GM12875 (cell line): Measurements from ENCODE around the gene CCDC141.
A peak's percentile ranks its signal among the peaks of the same experiment; 100 is the strongest.

Experiments used
- H3K4me3 ChIP-seq: one replicate; pipeline ENCODE4 v1.5.1; 2011; ENCODE audit warnings: low read depth, low read length, control low read depth
- TF ChIP-seq, protein P1 (sequence below): IDR thresholded peaks from 2 replicates; pipeline ENCODE4 v1.5.1; 2011; ENCODE audit warnings: low read depth, mild to moderate bottlenecking, control low read depth, inconsistent platforms, low read length, moderate library complexity, borderline replicate concordance; ENCODE audit not compliant: insufficient read depth

CCDC141 gene

DNA sequence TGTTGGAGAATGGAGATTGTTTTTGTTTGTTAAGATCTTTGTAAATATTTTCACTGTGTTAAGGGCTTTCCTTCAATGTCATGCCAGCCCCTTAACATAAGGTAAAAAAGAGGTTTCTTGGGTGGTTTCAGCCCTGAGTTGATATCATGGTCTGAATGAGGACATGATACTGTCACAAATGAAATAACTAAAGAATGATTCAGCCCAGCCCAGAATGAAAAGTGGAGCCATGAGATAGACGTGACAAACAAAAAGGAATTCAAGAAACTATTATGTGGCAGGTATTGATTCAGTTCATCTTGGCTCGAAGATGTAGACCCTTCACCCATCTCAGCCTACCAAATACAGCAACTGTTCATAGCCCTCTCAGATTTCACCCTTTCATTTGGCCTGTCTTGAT lies 154.1 kb downstream of the CCDC141 start:
- no peak overlapping the region for H3K4me3 ChIP-seq
- TF ChIP-seq, protein P1, sequence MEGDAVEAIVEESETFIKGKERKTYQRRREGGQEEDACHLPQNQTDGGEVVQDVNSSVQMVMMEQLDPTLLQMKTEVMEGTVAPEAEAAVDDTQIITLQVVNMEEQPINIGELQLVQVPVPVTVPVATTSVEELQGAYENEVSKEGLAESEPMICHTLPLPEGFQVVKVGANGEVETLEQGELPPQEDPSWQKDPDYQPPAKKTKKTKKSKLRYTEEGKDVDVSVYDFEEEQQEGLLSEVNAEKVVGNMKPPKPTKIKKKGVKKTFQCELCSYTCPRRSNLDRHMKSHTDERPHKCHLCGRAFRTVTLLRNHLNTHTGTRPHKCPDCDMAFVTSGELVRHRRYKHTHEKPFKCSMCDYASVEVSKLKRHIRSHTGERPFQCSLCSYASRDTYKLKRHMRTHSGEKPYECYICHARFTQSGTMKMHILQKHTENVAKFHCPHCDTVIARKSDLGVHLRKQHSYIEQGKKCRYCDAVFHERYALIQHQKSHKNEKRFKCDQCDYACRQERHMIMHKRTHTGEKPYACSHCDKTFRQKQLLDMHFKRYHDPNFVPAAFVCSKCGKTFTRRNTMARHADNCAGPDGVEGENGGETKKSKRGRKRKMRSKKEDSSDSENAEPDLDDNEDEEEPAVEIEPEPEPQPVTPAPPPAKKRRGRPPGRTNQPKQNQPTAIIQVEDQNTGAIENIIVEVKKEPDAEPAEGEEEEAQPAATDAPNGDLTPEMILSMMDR: no peak

DNA sequence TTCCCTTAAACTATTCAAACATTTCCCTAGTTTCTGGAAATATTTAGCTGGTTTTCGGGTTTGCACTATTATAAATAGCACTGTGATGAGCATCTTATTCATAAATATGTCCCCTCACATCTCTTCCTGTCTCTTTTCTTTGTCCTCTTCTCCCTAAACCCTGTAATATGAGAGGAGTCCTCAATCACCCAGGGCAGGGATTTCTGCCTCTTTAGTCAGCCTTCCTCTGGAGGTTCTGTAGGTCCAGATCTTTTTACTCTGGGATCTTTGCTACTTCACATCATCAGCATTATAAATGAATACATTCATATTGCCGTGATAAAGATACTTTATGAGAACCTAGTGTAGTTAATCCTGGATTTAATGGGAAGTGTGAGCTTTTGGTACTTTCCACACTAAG lies 154.8 kb downstream of the CCDC141 start:
- no peak overlapping the region for H3K4me3 ChIP-seq
- TF ChIP-seq, protein P1: no peak

DNA sequence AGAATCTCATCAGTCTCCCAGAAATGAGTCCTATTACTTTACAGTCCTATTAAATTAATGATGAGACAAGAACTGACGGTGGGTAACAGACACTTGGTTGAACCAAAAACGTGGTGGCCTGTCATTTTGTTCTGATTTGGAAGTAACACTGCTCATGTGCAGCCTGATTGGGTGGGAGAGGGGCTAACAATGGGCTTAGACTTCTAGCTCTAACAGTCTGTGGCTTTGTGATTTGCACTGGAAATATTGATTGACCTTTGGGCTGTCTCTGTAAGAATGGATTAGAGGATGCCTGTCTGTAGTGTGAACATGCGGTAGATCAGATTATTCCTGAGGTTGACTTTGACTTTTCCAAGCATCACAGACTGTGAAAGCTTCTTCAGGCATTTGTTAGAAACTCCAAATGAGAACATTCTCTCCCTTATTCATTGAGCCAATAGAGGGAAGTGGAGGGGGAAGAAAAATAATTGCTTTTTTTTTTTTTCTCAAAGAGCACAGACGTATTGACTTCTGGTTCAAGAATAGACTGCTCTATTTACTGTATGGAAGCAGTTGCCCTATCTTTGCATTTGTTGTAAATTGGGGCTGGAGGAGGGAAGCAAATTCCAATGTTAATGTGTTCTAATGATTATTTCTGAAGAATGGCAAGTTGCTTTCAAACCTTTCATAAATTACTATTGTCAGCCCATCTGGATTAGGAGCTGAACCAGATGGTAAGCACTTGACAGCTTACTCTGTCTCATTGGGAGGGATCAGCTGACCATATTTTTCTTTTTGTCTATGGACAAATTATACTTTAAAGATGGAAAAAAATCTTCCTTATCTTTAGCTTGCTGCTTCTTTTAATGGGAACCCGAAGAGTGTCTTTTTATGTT lies 156.9 kb downstream of the CCDC141 start:
- TF ChIP-seq, protein P1: no peak
- H3K4me3 ChIP-seq: no peak overlapping the region

DNA sequence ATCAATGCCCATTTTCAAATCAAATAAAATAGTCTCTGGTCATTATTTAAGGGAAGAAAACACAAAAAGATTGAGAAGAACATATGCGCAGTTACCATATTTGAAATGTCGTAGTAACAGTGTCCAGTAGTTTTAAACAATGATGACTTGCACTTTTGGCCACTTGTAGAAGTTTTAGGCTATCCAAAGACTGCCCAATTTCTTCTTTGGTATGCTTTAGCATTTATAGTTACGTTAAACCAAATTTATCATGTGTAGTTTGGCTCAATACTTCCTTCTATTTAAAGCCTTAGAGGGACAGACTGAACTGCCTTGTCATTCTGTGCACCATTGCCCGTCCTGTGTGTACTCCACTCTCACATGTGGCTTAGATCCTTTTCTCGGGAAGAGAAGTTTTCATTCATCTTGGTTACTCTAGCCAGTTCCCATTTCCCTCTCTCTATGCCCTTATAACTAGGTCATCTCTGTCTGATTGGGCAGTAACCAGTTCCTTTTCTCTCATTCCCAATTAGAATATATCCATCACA lies 157.9 kb downstream of the CCDC141 start:
- no peak overlapping the region for H3K4me3 ChIP-seq
- TF ChIP-seq, protein P1: no peak

DNA sequence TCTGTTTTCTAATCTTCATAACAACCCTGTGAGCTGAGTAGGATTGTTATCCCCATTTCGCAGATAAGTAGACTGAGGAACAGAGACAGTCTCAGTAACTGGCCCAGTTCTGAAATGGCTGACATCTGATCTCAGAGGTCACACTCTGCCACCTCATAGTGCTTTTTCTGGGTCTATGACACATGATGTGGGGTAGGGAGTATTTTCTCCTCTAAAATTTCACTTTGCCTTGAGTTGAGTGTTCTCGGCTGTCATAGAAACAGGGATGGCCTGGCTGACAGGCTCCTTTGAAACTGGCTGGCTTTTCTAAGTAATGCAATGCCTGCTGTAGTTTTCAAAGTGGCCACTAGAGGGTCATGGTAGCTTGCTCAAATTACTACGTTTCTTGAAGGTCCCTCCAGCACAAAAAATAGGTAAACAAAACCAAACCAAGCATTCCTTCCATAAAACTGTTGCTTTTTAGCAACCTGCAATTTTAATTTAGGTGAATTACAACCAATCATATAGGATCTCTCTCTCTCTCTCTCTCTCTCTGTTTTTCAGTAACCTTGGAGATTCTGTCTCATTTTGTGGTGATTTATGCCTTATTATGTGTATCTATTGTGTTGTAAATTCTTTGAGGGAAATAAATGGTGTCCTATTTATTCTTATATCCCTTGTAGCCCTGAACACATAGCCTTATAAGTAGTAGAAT lies 158.5 kb downstream of the CCDC141 start:
- TF ChIP-seq, protein P1: peak; percentile 88
- H3K4me3 ChIP-seq: no peak overlapping the region

DNA sequence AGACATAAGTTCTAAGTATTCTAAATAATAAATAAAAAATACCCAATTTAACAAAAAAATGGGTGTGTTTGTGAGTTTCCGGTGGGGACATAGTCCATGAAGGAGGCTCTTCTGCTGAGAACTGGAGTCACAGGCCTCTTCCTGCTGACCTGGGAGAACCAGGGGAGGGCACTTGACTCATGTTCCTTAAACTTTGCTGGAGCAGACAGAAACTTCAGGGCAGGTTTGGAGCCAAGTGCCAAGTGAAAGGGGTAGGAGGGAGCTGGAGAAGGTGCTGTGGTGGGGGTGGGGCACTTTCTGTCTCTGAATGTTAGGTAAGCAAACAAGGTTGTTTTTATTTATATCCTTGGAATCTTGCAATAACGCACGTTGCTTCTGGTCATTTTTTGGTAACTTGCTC lies 163.9 kb downstream of the CCDC141 start:
- H3K4me3 ChIP-seq: no peak overlapping the region
- TF ChIP-seq, protein P1: no peak

DNA sequence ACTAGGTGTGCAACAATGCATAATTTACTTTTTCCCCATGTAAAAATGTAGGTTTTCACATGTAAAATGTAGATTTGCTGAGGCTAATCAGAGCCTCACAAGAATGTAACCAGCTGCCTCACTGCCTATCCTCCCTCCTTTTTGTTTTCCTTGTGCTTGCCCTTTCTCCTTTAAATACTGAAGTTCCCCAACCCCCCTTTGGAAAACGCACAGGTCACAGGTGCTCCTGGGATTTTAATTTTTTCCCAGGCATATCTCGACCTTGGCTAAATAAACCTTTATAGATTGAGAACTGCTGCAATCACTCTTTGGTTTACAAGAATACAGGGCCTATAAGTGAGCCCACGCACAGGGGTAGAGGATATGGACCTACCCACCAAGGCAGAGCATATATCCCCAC lies 165.5 kb downstream of the CCDC141 start:
- TF ChIP-seq, protein P1: no peak

More for the DNA sequence above, 165.5 kb downstream of the CCDC141 start:
- H3K4me3 ChIP-seq: no peak overlapping the region
